SKM-1 (cell line): Measurements from ENCODE around the gene SLC25A40.

ENCODE experiments used
- DNase-seq: peaks from one replicate; lab custom pipeline; 2025; ENCODE audit not compliant: unreplicated experiment; lab: John Stamatoyannopoulos, UW

SLC25A40 gene

DNA sequence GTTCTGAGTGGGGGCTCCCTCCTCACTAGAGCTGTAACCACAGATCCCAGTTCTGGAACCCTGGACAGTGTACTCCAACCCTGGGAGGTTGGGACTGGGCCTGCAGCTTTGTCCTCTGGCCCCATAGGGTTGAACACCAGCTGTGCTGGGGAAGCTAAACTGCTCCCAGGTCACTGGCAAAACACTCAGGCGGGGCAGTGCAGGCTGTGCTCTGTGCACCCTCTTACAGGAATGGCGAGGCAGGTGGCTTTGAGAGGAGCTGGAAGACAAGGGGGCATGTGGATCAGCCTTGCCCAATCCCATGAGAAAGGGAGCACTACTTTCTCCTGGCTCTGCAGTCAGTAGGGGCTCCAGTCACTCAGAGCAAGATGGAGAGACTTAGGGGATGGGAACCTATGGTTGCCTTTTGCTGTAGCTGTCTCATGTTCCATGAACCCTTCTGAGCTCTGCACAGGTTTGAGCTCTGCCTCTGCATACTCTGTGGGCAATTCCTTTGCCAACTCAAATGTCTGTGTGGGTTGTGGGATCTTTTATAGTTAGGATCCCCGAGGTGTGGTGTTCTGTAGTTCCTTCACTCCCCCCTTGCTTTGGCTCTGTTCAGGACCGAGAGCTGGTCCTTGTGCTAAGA is 90.7 kb downstream of the SLC25A40 start:
- no peak for DNase-seq

DNA sequence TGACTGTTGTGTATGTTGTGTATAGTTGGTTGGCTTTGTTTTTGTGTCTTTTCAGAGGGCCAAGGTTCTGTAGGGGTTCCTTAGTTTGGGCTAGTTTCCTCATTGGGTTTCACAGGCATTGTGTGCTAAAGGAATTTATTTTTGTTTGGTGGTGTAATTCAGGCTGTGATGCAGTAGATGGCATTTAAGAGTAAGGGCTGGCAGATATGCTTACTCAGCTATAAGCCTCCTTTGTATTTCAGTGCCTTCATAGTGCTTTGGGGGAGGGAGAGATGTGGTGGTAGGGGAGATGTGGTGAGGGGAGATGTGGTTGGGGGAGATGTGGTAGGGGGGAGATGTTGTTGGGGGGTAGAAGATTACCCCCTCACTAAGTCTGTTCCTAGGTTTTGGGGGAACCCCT is 91.7 kb downstream of the SLC25A40 start:
- no peak for DNase-seq
